ENCODE results near the gene MTG2.

- TF ChIP-seq EZH2 (optimal IDR thresholded peaks at IDR 0.05; ENCODE audit: low read depth, low read length) (no peak), EZH2phosphoT487 (IDR thresholded peaks at IDR 0.05; ENCODE audit: low read length) (no peak)
These were observed 52.9 kb downstream of the MTG2 start for GRCh38 chr20:62235777-62236157.

All from MM.1S (cell line).